ENCODE results near the gene PPARG. TPM values are rescaled to one million over a fixed set of nuclear protein-coding genes. Genes with fewer than 3 reads are reported as not detected.

PPARG gene
- total and polyA plus RNA-seq, 2 of the 8 experiments (the other 6 are each of a cell fraction or from before 2014, with no cell fraction given): 0.06 TPM; not detected in 1

DNA sequence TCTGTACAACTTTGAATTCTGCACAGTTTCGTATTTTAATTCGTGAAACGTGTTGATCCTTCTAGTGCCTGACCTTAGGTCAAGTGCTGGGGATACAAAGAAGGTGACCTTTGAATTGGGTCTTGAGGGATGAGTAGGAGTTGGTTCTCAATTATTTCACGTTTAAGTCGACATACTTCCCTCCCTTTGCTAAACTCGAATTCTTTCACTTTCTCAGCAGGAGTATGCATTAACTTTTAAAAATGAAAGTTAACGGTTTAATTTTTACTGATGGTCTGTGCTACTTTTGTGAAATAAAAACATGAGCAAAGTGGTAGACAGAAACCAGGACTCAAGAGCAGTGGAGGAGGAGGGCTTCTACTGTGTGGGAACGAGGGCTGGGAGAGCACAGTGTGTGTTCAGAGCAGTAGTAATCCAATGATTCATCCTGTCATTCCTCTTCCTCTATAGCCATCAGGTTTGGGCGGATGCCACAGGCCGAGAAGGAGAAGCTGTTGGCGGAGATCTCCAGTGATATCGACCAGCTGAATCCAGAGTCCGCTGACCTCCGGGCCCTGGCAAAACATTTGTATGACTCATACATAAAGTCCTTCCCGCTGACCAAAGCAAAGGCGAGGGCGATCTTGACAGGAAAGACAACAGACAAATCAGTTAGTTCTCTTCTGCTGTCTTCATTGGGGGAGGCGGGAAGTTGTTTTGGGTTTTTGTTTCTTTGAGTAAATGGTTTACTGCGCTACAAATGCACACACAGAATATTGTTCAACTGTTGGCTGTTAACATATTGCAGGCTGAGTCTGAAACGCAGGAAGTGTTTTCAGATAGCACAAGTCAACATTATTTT lies 116.8 kb downstream of the PPARG start:
- TF ChIP-seq SUZ12 (IDR thresholded peaks at IDR 0.05; ENCODE audit: low read length) (no peak), KDM1A (IDR thresholded peaks at IDR 0.05; ENCODE audit: borderline replicate concordance, low read length) (no peak), RNF2 (IDR thresholded peaks at IDR 0.05; ENCODE audit: borderline replicate concordance, low read depth, low read length, missing control alignments, poor library complexity, severe bottlenecking) (no peak)
- no peaks in the 10 kb centered on the region; a peak in 1 of 7 replicates for H3K27me3 ChIP-seq (replicated peaks in 1 of 4; ENCODE audit: control insufficient read depth in 3 of 4, extremely low read depth in 1 of 4, insufficient read depth in 3 of 4, low read length in 3 of 4)
- H4K8ac ChIP-seq (ENCODE audit: extremely low read depth, insufficient read depth, low read length): no peak overlapping the region
- H3K27ac ChIP-seq (ENCODE audit: low read depth, low read length): no peak overlapping the region
- no peaks in the 10 kb centered on the region for H3K23me2 ChIP-seq (ENCODE audit: low read depth, low read length)
- CTCF ChIA-PET (ENCODE audit: partially characterized antibody): interaction anchor here (0.9 kb wide), 1 partner anchor 74 kb away, joined by 4 read pairs; no protein-coding TSS in a partner anchor
- H4K91ac ChIP-seq (replicated peaks; ENCODE audit: insufficient read length, low read length): no peak overlapping the region
- H4K5ac ChIP-seq (ENCODE audit: insufficient read length, low read depth, low read length): no peak overlapping the region
- H3K79me2 ChIP-seq (ENCODE audit: control insufficient read depth in 1 of 2, insufficient read depth in 2 of 2, low read length in 2 of 2): no peaks in the 10 kb centered on the region
- no peak overlapping the region for H3K4ac ChIP-seq (replicated peaks; ENCODE audit: insufficient read length, low read depth, low read length)
- no peak overlapping the region for H2BK5ac ChIP-seq (ENCODE audit: low read depth, low read length)
- H2BK20ac ChIP-seq (ENCODE audit: low read length): no peak overlapping the region
- no peak overlapping the region for H3K14ac ChIP-seq (ENCODE audit: insufficient read length)
- POLR2A ChIA-PET (ENCODE audit: partially characterized antibody): no interaction called here
- no peaks in the 10 kb centered on the region for H3K36me3 ChIP-seq (ENCODE audit: control insufficient read depth in 2 of 4, insufficient read depth in 4 of 4, low read length in 3 of 4)
- no peak for DNase-seq (ENCODE audit: low read depth in 1 of 2, low spot score in 2 of 2)
- no peak overlapping the region for H2BK120ac ChIP-seq (replicated peaks; ENCODE audit: low read depth, low read length)
- no peak overlapping the region for H3K56ac ChIP-seq (replicated peaks; ENCODE audit: insufficient read length, low read depth, low read length)
- no peak overlapping the region for H2AK5ac ChIP-seq (ENCODE audit: low read depth, low read length)
- no peak overlapping the region for H2BK15ac ChIP-seq (ENCODE audit: low read length)
- no peak for FAIRE-seq
- no peak overlapping the region for H3K9ac ChIP-seq (replicated peaks in 1 of 4; ENCODE audit: extremely low read depth in 1 of 4, low read depth in 3 of 4, low read length in 3 of 4)
- no peaks in the 10 kb centered on the region for H3K79me1 ChIP-seq (ENCODE audit: low read depth, low read length)
- no peak overlapping the region for H2AFZ ChIP-seq (ENCODE audit: low read length)
- no peak overlapping the region for H3K4me2 ChIP-seq (ENCODE audit: insufficient read depth in 1 of 2, low read depth in 2 of 2, low read length in 2 of 2)
- no peaks in the 10 kb centered on the region for H3K4me1 ChIP-seq (replicated peaks in 1 of 4; ENCODE audit: control insufficient read depth in 3 of 4, insufficient read depth in 4 of 4, low read length in 3 of 4)
- H2BK12ac ChIP-seq (ENCODE audit: low read depth, low read length): no peak overlapping the region
- H3K23ac ChIP-seq (ENCODE audit: insufficient read length): no peak overlapping the region
- no peak overlapping the region for H3K4me3 ChIP-seq (ENCODE audit: extremely low read depth in 1 of 4, insufficient read depth in 2 of 4, low read depth in 3 of 4, low read length in 4 of 4)
- WGBS, 2 experiments (ENCODE audit: extremely low coverage in 1 of 2, insufficient coverage in 1 of 2, insufficient read length in 1 of 2, insufficient replicate concordance in 2 of 2, low coverage in 1 of 2, low lambda C conversion rate in 2 of 2, missing lambda C conversion rate in 1 of 2): 87% methylated on average over 20 of the region's 20 CpGs; no CpG with 5 or more reads in 1 of the 2 experiments
- H4K20me1 ChIP-seq (replicated peaks in 1 of 2; ENCODE audit: control insufficient read depth in 1 of 2, insufficient read depth in 2 of 2, low read length in 2 of 2): no peaks in the 10 kb centered on the region
- no peak overlapping the region for H3K18ac ChIP-seq (ENCODE audit: extremely low read depth, low read length)
- no peaks in the 10 kb centered on the region for H3K9me3 ChIP-seq (ENCODE audit: insufficient read depth in 2 of 2, low read depth in 1 of 2, low read length in 1 of 2)
